Stimulated activated CD8-positive, alpha-beta memory T cell treated with anti-CD3 and anti-CD28 coated beads, Interleukin-4, amount 100 ng/mL, for 24 hours (primary cell): ENCODE data around the gene RASSF5.

Source experiments
- DNase-seq: peaks from one replicate; pipeline ENCODE4 v3.0.0-alpha.2; 2020; ENCODE audit warnings: low read depth

RASSF5 gene

DNA sequence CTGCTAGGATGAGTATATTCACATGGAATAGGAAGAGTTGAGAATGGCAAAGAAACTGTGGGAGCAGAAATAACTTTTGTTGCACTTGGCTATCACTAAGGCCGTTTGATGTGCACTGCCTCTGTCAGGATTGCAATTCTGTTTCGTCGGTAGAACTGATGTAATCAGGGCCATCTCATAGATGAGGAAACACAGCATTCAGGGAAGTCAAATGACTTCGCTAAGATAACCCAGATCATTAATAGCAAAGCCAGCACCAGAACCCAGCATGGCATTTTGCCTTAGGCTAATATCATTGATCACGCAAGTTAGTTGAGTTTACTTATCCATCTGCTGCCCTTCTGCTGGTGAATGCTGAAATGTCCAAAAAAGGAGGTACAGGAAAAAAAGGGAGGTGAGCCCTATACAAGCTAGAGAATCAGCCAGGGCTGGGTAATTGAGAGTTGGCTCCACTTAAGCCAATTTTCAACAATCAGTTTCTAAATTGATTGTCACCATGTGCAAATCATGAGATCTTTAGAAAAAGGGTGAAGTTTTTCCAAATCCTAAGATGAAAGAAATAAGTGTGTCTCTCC is 7.6 kb downstream of the RASSF5 start:
- DNase-seq, result no peak

DNA sequence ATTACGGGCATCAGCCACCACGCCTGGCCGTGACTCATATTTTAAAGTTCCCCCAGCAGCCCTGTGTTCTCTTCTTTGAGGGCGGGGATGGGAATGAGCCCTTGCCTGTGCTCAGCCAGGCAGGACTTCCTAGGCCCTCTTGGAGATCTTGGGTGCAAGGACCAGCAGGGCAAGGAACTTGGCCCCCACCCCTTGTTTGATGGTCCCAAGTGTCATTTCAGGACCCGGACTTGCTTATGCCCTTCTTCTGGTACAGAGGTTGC is 9.3 kb downstream of the RASSF5 start:
- DNase-seq, result no peak

DNA sequence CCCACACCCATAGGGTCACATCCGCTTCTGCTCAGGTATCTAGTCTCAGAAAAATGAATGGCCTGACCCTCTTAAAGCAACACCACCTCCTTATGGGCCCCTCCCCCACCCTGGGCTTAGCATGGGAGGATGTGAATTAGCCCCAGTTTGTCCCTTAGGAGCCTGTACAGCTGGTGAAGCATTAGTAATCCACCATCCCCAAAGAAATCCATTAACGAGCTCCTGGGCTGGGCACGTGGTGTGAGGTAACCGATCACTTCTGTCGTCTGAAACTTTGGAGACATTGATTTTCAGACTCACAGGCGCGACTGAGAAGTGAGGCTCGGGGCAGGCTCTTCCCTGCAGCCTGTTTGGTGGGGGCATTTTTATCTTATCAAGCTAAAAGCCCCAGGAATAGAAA is 10.5 kb downstream of the RASSF5 start:
- DNase-seq, result no peak

DNA sequence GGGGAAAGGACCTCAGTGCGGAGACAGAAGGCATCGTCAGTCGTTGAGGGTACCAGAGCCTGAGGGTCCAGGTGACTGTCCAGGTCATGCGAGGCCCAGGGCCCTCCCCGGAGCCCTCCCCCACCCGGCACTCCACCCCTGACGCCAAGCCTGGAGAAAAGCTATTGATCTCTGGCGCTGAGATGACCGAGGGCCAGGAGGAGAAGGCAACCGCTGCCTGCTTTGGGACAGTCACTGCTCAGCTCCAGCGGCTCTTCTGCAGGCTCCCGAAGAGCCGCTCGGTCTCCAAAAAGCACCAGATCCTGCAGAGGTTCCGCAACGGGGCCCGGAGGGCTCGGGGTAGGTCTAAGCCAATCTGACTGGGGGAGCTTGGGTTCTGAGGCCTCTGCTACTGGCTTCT is 10.9 kb downstream of the RASSF5 start:
- no peak for DNase-seq

DNA sequence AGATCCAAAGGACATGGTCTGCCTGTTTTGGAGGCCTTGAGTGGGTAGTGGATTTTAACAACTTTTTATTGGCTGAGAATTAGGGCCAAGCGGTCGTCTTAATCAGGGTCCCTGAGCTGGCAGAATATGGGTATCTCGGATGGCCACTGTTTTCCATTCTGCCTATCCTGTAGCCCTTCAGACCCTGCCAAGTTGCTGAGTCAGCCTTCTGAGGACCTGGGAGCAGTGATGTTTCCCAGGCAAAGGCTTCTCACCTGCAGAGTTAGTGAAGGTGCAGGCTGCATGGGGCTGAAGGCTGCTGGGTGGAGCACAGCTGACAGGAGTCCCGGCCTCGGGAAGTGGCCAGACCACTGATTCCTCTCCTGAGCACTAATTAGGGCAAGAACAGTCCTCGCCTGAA is 11.4 kb downstream of the RASSF5 start:
- DNase-seq, result no peak

DNA sequence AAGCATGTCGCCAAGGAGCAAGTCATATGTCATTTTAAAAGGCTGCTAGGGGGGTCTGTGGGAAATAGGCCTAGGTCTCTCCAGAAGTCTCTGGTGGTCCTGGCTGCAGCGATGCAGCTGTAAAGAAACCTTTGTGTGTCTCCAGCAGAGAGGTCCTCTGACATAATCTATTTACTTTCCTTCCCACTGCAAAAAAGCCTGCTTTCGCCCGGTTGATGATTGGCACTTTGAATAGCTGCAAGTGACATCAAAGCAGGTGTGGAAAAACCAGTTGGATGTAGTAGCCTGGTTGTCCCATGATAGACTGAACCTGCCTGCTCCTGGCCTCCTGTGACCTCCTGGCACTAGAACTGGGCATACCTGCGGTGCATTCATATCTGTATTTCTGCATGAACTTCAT is 13.8 kb downstream of the RASSF5 start:
- no peak for DNase-seq

DNA sequence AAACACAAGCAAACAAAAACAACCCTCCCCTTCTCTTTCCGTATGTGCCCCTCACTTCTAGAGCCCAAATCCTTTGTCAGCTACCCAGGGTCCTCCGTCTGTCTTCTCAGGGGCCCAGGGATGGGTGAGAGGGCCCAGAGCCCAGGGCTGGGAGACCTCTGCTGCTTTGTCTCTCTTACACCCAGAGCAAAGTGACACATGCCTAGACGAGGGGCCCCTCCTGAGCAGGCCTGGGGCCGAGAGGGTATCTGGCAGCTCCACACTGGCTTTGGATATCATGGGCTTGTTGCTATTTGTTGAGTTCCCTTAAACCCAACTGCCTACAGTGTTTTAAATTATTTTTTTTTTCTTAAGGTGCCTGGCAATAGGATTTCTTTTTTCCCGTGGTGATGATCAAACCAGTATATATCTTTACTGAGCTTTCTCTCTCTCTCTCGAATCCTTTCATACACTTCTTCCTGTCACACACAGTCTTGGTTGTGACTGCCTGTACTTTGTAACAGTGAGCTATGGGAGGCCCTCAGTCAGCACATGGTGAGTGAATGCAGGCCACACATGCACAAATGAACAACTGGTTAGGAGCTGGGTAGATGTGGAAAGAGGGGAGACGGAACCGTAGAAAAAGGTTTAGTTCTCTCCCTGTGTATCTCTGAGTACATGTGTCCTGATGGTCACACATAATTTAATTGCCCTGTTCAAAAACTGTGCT is 14.5 kb downstream of the RASSF5 start:
- no peak for DNase-seq

DNA sequence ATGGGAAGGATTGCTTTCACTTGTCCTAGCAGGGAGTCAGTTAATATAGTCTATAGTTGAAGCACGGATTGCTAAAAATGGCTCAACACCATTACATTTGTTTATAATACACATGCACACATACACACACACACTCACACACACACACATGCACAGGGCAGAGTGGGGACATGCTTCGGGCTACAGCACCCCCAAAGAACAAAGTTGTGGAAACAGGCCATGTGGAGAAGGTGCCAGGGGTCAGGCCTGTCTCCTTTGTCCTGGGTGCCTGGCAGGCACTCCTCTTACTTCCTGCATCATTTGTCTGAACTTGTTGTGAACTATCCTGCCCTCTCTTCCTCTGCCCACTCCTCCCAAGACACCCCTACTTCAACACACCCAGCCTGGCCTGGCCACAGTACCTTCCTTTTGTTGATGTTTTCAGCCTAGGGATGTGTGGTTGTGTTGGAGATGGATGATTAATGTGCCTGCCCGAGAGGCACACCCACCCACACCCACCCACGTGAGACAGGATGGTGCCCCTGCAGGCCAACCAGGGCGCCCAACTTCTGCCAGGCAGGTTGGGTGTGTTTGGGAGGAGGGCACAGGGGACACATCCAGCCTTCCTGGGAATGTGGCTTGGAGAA is 17.5 kb downstream of the RASSF5 start:
- DNase-seq, result no peak

DNA sequence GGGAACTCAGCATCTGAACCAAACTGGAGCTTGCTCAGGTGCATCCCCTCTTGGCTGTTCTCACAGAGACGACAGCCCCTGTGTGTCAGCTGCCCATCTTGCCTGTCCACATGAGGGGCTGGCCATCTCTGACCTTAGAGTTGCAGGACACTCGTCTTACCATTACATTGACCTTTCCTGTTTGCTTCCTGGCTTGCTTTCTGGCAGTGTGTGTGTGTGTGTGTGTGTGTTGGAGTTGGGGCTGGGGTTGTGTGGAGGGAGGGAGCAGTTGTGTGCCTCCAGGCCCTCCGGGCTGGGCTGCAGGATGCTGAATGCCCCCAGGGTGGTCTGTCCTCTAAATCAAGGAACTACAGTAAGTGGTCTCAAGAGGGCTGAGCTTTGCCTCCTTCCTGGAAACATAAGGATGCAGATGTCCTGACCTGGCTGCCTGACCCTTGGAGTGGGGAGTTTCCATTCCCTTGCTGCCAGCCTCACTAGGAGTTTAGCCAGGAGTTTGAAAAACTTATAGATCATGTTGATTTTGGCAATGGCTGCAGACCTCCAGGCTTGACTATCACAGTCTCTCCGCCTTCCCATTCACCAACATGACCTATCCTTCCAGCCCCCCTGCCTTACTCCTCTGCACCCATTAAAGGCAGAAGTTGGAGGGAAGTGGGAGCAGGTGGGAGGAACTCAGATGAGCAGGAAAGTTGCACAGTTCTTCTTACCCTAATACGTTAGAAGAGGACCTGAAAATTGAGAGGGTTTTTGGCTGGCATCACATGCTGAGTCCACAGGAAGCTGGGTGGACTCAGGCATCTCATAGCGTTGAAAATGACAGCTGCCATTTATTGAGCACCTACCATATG is 19.0 kb downstream of the RASSF5 start:
- DNase-seq, result no peak

DNA sequence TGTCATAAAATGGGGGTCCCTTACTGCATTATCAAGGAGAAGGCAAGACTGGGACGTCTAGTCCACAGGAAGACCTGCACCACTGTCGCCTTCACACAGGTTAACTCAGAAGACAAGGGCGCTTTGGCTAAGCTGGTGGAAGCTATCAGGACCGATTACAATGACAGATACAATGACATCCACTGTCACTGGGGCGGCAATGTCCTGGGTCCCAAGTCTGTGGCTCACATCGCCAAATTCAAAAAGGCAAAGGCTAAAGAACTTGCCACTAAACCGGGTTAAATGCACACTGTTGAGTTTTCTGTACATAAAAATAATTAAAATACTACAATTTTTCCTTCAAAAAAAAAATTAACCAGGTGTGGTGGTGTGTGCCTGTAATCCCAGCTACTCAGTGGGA is 22.1 kb downstream of the RASSF5 start:
- DNase-seq, result no peak

DNA sequence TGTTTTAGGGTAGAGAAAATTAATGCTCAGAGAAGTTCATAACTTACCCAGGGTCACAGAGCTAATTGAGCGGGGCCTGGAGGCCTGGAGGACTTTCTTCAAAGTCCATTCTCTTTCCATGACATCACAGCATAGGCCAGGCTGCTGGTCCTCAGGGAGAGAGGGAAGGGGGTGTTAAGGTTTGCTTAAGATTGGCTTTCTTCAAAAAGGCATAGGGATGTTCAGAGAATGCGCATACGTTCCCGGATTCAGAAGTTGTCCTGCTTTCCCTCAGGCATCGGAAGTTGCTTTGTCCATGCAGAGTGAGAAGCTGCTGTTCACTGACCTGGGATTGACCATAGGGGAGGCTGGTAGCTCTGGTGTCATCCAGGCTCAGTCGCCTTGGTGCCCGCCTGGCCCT is 25.0 kb downstream of the RASSF5 start:
- no peak for DNase-seq

DNA sequence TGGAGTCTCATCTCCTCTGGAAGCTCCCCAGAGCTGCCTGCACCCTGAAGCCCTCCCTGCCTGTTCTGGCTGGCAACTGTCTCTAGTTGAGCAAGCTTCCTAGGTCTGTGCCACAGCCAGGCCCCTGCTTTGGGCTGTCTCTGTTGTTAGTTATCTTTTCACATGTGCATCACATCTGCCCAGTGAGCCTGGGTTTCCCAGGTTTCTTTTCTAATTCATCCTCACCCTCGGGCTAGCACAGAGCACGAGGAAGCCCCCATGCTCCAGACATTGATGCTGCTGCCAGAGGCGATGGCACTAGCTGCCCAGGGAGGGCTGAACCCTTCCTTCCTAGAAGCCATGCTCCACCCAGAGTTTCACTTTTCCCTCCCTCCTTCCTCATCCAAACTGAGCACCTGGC is 27.2 kb downstream of the RASSF5 start:
- no peak for DNase-seq

DNA sequence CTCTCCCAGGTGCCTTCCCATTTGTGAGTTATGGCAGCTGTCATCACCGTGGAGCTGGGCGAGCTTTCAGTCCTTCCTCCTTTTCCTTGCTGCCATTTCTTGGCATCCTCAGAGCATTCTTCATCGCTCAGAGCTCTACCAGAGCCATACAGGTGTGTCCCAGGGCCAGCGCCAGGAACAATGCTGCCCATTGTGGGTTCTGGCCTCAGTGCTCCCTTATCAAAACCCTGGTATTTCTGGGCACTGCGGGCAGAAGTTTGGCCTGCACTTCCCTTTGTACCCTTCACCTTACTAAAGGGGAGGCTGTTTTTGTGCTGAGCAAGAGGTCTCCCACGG is 28.5 kb downstream of the RASSF5 start:
- DNase-seq, result no peak

DNA sequence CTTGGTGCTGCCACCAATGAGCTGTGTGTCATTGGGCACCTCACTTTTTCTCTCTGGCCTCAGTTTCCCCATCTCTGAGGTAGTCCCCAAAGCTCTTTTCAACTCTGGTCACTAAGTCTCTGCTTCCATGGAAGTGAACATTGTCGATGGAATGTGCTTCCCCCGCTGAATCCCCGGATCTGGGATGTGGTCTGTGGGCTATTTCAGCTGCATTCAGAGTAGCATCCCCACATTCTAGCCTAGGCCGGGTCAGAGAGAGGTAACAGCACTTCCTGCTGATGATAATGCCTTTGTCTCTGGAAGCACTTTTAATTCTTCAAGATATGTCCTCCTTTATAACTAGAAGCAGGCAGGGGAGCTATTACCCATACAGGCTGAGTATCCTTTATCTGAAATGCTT is 29.8 kb downstream of the RASSF5 start:
- no peak for DNase-seq

DNA sequence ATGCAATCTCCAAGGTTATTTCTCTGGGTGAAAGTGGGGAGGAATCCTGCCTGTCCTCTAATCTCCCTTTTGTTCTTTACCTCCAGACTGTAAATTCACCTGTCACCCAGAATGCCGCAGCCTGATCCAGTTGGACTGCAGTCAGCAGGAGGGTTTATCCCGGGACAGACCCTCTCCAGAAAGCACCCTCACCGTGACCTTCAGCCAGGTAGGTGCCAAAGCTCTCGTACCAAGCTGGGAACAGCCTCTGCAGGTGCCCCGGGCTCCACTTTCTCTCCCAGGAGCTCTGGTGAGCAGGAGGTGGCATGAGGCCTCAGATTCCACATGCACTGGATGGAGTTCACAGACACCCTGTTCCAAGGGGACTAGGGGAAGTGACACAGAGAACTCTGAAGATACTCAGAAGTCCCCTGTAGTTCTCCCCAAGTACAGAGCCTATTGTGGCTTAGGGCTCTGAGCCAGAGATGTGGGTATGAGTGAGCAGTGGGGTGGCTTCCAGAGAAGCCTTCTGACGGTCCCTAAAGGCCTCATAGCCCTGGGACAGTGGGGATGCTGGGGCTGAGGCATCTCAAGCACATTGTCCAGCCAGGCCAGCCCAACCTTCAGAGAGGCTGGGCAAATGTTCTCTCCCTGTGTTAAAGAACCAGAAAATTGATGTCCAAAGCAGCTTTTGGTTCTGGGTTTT is 30.9 kb downstream of the RASSF5 start:
- no peak for DNase-seq

DNA sequence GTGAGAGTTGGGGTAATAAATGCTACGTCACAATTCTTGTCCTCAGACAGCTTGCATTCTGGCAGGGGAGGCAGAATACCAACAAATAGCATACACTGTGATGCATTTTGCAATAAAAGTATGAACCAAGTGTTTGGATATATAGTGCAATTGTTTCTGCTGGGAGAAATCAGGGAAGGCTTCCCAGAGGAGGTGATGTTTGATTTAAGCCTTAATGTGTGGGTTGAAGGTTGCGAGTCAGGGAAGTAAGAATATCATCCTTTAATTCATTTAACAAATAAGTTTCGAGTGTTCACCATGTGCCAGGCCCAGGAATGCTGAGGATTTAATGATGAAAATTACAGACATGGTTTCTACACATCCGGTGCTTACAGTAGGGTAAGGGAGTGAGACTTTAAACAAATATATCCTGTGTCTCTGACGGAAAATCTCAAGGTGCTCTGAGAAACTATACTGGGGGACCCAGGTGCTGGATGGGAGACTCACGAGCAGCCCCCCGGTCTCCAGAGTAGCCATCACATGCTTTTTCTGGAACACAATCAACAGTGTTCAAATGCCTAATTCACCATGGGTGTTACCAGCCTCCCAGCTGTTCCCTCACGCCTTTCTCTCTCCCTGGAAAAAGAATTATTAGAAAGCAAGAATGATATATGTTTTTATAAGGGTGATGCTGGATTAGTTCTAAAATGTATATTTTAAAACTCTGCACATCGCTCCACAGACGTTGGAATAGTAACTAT is 31.7 kb downstream of the RASSF5 start:
- no peak for DNase-seq

DNA sequence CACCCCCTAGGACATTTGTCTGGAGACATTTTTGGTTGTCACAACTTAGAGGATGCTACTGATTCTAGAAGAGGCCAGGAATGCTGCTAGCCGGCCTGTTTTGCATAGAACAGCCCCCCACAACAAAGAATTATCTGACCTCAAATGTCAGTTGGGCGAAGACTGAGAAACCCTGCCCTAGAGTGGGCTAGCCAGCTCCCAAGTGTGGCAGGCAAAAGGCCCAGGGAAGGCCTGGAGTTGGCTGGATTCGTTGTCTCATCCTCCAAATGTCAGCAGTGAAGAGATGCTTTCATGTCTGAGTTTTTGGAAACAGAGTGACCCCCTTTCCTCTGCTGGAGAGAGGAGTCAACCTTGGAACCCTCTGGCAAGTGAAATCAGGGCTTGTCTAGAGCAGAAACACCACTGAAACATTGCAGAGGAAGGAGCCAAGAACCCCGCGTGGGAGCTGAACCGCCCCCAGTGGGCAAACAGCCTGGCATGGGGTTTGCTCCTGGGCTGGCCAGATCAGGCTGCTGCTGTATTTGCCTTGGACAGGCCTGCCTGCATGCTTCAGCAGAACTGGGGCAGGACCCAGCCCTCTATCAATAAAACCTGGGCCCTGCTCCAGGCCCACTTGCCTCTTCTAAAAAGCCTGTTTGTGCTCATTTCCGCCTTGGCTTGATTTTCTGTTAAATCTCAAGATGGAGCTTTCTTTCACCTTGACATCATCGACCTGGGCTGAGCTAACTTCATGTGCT is 32.9 kb downstream of the RASSF5 start:
- no peak for DNase-seq

DNA sequence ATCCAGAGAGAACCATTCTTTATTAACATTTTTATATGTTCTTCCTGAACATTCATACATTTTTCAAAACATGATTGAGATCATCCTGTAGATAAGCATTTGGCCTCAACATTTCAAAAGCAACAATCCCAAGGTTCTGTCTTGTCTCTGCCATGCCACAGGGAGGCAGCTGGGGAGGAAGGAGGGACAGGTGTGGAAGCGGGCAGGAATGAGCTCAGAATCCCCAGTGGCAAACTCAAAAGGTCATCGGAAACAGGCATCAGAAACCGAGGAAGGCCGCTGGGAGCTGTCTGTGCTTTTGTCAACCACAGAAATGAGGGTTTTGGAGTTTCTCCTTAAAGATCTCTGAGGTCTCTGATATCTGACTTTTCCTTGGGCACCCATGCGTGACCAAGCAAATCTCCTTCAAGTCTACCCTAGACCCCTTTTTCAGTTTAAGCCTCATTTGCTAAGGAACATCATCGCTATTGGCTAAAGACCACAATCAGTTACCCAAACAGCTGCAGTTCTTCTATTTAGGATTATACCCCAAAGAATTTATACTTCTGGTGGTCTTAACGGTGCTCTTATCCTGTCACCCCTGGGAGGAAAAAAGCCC is 34.0 kb downstream of the RASSF5 start:
- DNase-seq, result no peak

DNA sequence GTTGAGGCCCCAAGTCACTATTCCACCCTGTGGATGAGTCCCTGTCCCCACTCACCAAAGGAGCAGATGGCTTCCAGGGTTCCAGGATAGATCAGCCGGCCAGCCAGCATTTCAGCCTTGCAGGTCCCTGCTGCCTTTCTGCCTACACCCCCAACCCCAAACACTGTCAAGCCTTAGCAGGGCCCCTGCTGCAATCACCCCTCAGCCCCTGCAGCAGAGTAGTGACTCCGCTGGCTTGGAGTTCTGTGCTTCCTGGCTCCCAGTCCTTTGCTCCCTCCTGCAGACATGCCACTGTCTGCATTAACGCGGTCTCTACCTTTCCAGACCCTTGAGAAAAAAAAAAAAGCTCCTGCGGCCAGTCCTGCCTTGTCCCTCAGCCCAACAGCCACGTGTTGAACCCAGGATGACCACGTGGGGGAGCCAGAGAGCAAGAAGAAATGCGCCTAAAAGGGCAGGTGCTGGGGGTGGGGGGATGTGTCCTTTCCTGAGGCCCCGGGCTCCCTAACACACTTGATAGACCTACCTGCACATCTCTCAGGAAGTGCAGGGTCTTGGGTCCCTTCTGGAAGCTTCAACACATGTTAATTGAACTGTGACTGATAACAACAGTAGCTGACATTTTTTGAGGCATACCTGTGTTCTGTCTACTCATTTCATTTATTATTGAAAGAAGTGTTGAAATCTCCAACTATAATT is 37.4 kb downstream of the RASSF5 start:
- DNase-seq, result peak; percentile 74

DNA sequence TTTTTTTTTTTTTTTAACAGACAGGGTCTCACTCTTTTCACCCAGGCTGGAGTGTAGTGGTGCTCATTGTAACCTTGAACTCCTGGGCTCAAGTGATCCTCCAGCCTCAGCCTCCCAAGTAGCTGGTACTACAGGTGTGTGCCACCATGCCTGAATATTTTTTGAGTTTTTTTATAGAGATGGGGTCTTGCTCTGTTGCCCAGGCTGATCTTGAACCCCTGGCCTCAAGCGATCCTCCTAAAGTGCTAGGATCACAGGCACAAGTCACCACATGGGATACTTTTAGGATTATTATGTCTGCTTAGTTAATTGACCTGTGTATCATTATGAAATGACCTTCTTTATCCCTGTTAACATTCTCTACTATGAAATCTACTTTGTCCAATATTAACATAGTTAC is 38.0 kb downstream of the RASSF5 start:
- no peak for DNase-seq
